Stimulated activated CD4-positive, alpha-beta T cell treated with anti-CD3 and anti-CD28 coated beads, Interleukin-1b, Interleukin-23, amount 100 ng/mL, for 4 hours (primary cell): ENCODE results near the gene ZNF845.
"Not testable (repeated sequence)": the region's sequence is repeated elsewhere in the genome, so short reads cannot be mapped to it uniquely, and the experiment has no call there.

ENCODE experiments used
- DNase-seq, 2 donors: peaks; one replicate each; pipeline ENCODE4 v3.0.0-alpha.2; 2020; ENCODE audit warnings: low read depth in 2 of 2

Gene ZNF845

DNA sequence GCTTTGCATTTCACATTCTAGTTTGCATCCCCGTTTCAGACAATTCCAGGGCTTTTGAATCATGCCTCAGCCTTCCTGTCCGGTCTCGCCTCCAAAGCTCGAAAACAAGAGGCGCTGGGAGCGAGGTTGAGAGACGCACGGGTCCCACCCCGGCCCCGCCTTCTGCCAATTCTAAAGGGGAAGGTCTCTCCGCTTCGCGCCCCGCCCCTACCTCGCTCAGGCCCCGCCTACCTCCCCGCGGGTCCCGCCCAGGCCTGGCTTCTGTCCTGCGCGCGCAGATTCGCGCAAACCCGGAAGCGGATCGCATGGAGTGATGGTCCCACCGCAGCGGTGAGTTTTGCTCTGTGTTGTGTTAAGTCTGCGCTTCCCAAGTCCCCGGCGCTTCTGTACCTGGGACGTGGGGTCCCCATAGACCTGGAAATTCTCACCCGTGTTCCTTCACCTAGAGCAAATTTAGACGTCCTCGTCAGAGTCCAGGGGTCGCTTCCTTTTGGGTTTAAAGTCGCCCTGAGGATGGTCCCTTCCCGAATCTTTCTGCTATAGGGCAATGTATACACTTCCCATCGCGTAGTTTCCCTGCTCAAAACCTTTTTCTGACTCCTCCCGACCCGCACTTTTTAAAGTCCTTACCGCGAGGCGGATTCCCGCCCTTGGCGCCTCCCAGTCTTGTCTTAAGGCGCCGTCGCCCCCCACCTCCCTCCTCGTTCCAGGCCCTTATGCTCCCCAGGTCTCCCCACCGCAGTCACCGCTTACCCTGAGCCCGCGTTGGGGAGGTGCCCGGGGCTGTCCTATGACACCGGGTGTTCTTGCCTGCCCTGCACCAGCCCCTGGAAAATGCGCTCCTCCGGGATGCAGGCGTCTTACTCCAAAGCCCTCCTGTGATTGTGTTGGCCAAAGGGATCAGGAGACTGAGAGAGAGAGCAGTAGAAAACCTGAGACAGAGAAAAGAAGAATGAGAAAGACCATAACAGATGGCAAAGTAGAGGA is at the start of gene ZNF845:
Gene ZNF845 (plus strand): TSS at position 287 of the 987 bp plus-strand sequence. CDS start 7,559 bp downstream, outside the sequence.
- DNase-seq, result peak; percentile 94 to 96

DNA sequence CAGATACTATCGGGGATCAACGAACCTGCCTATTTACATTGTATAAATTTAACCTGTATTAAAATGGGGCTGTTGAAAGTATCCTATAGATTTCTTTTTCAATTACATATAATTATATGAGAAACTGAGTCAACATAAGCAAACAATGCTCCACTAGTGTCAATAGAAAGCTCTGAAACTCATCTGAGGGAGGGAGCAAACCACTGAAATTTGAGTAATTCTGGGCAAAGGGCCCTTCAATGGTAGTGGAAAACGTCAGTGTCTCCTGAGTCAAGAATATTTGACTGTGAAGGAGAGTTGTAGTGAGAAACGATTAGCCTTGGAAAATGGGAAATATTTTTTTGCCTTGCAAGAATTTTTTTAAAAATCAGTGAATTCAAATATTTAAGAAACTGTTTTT is 48.5 kb upstream of the ZNF845 start:
- no peak for DNase-seq

DNA sequence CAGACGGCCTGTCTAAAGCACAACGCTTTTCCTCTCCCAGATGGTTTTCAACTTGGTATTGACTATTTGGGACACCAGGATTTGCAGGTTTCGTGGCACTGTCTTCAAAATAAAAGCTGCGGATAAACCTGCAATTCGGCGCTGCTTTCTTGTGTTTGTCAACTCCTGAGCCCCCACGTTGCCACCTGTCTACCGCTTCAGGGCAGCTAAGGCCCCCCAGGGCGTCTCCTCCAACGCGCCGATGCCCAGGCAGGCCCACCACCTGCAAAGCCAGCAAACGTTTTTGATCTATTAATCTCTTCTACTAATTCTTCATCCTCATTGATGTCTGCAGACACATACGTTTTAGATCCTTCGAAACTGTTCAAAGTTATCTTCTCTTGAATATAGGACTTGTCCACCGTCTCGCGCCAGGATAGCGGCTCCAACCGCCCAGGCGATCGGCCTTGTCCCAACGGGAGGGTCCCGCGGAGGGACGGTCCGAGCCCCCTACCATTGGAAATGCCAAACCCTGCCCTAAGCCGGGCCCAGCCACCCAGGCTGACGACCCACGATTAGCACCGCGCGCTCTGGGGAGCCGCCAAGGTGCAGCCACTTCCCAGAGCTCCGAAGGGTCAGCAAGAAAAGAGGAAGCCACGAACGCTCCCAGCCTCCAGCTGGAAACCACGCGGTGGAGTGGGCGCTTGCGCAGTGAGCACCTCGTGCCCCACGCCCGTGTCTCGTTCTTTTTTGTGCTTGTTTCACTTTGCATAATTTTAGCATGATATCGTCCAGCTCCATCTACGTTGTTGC is 42.6 kb upstream of the ZNF845 start:
- DNase-seq, result no peak

DNA sequence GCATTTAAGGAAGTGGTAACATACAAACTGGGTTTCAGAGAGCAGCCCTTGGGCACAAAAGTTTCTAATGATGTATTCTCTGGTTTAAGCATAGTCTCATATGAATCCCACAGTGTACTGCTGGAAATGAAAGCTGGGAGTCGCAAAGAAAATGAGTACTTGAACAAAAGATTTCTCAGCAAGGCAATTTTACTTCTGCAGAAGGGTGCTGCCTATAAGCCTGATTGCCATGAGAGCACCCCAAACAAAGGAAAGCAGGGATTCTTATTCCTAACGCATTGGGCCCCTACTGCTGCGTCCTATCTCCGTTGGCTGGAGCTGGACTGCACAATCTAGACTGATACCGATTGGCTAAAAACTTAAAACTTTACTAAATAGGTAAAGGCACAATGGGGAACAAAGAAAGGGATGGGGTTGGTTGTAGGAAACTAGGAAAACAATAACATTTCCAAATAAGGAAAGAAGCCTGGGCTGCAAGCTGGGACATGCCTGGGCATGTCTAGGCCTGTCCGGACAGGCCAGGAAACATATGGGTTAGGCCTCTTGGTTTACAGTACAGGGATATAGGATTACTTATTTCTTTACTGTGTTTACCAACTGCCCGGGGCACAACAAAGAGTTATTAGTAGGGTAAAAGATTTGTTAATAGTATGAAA is 38.6 kb upstream of the ZNF845 start:
- DNase-seq, result no peak

DNA sequence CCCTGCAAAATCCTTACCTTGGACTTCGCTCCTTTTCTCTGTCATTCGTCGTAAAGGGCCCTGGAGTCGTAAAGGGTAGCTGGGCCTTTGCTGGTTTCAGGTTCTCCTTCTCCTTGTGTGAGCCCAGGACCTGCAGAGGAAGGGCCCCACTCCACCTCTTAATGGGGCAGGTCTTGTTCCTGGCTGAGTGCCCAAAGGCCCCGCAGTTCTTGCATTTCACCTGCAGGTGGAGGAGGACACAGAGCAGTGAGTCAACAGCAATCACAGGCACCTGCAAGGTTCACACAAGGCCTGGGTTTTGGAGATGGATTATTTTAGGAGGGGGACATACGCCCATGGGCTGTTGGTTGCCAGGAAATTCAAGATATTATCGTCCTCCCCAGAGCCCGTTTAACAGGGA is 32.2 kb upstream of the ZNF845 start:
- not testable (repeated sequence) for DNase-seq

DNA sequence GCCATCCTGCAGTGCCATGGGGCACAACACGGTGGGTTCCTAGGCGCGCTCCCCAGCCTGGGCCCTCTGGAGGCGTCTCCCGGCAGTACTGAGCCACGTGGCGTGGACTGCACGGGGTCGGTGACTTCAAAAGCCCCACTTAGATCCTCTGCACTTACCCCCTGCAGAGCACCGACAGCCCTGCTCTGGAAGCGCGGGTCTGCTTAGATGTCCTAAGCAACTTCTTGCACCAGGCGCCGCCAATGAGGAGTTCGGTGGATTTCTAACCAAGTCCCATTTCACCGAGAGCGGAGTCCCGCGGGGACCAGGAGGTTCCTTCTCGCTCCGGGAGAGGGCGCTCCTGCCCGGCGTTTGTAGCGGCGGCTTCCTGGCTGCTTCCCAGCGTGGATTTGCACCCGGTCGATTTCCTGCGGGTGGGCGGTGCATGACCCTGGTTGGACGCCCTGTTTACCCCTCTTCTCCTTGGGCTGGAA is 25.2 kb upstream of the ZNF845 start:
- DNase-seq, result no peak

DNA sequence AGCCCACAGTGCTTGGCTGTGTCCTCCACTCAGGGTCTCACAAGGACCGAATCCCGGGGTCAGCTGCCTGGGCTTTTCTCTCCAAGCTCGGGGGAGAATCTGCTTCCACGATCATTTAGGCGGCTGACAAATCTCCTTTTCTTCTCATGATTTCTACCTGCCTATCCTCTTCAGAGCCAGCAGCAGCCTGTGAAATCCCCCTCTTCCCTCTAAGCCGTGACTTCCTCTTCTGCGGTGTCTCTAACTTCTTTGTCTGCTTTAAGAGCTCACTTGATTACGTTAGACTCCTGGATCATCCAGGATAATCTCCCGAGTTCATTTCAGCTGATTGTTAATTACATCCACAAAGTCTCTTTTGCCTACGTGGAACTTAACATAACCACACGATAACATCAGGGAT is 22.5 kb upstream of the ZNF845 start:
- no peak for DNase-seq

DNA sequence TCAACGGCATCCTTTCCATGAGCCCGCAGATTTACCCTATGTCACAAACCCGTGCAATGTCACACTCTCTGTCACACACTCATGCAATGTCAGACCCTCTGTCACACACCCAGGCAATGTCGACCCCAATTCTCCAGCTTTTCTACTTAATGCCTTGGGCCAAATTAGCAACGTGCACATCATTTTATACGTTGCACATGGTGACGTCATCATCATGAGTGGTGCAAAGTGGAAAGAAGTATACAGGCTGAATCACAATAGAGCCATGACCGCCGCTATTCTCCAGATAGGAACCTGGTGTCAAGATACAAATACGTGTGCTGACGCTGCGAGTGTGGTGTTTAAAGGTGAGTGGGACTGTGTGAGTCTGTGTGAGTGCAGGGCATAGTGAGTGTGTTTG is 21.7 kb upstream of the ZNF845 start:
- no peak for DNase-seq

DNA sequence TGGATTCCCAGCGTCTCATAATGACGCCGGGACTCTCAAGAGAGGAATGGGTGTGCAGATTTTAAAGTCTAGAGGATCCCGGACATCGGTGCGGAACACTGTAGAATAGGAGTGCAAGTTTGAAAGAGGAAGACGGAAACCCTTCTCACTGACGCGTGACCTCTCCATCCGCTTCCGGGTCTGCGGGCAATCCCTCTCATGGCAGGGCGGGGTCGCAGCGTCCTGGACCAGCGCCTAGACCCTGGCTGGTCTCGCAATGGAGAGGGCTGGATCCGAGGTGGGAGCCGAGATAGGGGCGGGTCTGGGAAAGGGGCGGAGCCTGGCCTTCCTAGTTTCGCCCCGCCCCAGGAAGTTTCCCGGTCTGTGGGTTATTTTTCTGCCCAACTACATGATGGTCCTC is 4.6 kb upstream of the ZNF845 start:
- no peak for DNase-seq

DNA sequence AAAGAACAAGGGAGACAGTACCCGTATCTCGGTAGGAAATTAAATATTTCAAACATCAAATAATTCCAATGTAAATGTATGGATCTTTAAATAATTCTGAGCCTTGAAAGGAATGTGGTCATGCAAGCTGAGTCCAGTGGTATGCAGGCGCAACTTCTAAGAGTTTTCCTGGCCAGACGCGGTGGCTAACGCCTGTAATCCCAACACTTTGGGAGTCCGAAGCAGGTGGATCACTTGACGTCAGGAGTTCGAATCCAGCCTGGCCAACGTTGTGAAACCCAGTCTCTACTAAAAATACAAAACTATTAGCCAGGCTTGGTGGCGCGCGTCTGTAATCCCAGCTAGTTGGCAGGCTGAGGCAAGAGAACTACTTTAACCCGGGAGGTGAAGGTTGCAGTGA is 1.1 kb upstream of the ZNF845 start:
- DNase-seq, result no peak

DNA sequence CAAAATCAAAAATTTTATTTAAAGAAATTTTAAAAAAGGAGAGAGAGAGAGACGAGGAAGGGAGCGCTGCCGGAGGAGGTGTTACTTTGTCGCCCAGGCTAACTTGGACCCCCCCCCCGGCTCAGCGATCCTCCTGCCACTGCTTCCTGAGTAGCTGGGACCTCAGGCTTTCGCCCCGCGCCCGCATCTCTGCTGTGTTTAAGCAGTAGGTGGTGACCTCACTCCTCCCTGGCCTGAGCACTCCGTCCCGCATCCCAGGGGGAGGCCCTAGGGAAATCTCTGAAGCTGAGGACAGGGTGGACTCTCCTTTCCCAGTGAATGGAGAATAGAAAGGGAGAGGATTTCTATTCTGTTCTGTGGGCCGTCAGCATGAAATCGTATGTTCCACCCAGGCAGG is 485 bp upstream of the ZNF845 start:
- DNase-seq, result no peak

DNA sequence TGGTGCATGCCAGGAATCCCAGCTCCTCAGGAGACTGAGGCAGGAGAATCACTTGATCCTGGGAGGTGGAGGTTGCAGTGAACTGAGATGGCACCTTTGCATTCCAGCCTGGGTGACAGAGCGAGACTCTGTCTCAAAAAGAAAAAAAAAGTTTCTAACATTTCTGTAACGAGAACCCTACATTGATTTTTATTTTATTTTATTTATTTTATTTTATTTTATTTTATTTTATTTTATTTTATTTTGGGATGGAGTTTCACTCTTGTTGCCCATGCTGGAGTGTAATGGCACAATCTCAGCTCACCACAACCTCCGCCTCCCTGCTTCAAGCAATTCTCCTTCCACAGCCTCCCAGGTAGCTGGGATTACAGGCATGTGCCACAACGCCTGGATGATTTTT is 10.9 kb downstream of the ZNF845 start:
- DNase-seq, result not testable (repeated sequence)

DNA sequence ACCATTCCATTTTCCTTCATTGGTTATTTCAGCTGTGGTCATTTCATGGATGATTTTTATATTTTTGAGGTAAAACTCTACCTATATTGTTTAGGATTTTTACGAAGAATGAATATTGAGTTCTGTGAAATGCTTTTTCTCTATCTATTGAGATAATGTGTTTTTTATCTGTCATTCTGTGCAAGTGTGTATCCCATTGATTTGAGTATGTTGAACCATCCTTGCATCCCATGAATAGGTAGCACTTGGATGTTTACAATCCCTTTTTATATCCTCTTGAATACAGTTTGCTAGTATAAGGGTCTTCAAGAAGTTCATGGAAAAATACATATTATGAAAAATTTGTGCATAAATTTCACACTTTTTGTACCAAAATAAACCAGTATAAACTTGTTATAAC is 22.2 kb downstream of the ZNF845 start:
- DNase-seq, result no peak

DNA sequence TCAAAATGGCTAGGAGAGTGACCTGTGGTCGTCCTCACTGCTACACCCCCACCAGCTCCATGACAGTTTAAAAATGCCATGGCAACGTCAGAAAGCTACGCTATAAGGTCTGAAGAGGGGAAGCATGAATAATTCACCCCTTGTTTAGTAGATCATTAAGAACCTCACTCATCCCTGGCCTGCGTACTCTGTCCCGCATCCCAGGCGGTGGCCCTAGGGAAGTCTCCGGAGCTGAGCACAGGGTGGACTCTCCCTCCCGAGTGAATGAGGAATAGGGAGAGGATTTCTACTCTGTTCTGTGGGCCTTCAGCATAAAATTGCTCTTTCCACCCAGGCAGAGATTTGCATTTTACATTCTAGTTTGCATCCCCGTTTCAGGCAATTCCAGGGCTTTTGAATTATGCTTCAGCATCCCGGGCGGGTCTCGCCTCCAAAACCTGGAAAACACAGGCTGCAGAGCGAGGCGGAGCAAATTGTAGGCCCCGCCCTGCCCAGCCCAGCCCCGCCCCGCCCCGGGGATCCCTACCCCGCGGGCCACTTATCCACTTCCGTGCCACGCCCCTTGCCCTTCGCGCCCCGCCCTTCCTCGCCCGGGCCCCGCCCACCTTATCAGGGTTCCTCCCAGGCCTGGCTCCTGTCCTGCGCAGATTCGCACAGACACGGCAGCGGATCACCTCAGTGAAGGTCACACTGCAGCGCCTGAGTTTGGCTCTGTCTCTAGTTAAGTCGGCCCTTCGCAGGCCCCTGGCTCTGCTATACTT is 24.5 kb downstream of the ZNF845 start:
- DNase-seq, result no peak

DNA sequence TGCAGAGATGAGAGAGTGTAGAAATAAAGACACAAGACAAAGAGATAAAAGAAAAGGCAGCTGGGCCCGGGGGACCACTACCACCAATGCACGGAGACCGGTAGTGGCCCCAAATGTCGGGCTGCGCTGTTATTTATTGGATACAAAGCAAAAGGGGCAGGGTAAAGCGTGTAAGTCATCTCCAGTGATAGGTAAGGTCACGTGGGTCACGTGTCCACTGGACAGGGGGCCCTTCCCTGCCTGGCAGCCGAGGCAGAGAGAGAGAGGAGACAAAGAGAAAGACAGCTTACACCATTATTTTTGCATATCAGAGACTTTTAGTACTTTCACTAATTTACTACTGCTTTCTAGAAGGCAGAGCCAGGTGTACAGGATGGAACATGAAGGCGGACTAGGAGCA is 26.5 kb downstream of the ZNF845 start:
- DNase-seq, result not testable (repeated sequence)

DNA sequence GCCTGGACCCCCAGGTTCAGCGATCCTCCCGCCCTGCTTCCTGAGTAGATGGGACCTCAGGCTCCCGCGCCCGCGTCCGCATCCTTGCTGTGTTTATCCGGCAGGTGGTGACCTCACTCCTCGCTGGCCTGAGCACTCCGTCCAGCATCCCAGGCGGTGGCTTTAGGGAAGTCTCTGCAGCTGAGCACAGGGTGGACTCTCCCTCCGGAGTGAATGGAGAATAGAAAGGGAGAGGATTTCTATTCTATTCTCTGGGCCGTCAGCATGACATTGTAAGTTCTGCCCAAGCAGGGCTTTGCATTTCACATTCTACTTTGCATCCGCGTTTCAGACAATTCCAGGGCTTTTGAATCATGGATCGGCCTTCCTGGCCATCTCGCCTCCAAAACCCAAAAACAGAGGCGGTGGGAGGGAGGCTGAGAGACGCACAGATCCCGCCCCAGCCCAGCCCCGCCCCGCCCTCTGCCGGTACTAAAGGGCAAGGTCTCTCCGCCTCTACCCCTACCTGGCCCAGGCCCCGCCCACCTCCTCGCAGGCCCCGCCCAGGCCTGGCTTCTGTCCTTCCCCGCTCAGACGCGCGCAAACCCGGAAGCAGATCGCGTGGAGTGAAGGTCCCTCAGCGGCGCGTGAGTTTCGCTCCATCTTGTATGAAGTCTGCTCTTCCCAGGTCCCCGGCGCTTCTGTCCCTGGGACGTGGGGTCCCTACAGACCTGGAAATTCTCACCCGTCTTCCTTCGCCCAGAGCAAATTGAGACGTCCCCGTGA is 31.8 kb downstream of the ZNF845 start, which contains the start of gene ZNF525:
Gene ZNF525 (plus strand): TSS at position 572 of the 765 bp plus-strand sequence. CDS start 6,577 bp downstream, outside the sequence.
- peak; percentile 97 to 98 for DNase-seq

DNA sequence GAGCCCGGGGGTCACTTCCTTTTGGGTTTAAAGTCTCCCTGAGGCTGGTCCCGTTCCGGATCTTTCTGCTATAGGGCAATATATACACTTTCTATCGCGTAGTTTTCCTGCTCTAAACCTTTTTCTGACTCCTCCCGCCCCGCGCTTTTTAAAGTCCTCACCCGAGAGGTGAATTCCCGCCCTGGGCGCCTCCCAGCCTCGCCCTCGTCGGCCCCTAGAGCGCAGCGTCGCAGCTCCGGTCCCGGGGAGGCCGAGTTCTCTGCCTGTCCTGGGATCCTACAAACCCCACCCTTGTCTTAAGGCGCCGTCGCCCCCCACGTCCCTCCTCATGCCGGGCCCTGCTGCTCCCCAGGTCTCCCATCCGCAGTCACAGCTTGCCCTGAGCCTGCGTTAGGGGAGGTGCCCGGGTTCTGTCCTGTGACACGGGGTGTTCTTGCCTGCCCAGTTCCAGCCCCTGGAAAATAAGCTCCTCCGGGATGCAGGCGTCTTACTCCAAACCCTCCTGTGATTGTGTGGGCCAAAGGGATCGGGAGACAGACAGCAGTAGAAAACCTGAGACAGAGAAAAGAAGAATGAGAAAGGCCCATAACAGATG is 32.4 kb downstream of the ZNF845 start:
- peak; percentile 24 to 28 for DNase-seq

DNA sequence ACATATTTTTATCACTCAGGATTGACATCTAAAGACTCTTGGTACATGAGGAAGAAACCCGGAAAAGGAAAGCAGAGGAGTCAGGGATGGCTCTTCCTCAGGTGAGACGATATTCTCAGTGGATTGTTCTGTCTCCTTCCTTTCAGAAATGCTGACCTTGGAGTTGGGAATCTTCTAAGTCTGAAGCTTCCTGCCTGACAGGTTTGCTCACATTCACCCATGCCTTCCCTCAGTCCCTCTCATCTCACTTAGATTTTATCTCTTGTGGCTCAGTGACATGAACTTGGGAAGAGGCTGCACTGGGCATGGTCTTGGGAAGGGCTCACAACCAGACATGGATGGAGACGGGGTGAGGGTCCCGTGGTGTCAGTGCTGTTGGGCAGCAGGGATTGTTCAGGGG is 38.6 kb downstream of the ZNF845 start:
- DNase-seq, result no peak

DNA sequence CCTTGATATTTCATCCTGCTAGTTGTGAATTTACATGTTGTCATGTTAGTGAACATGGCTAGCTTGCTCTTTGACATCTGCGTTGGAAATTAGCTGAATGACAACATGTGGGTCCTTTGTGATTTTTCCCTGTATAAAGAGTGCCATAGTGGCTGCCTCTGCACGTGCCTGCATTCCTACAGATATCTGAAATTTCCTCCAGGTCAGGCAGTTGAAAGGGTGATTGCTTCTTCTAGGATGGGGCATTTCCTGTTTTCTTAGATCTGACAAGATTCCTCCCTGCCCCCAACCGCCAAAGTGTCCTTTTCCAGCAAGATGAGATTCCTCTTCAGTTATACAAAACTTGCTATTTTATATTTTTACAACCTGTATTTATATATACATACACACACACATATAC is 40.7 kb downstream of the ZNF845 start:
- DNase-seq, result no peak

DNA sequence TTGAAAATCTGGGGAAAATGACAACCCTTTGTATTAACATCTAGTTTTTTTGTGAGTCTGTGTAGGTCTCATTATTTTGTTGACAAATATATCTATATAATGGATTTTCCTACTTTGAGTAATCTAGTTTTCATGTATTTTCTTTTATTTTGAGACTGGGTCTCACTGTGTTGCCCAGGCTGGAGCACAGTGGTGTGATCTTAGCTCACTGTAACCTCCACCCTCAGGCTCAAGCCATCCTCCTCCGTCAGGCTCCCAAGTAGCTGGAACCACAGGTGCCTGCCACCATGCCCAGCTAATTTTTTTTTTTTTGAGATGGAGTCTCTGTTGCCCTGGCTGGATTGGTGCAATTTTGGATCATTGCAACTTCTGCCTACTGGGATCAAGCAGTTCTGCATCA is 41.2 kb downstream of the ZNF845 start:
- DNase-seq, result no peak
